Subcutaneous abdominal adipose tissue (tissue), 5 donors: Measurements from ENCODE around the gene SMCO1.
"Not testable (repeated sequence)": the region's sequence is repeated elsewhere in the genome, so short reads cannot be mapped to it uniquely, and the experiment has no call there.

ENCODE experiments used
- H3K27ac ChIP-seq: one replicate; pipeline ENCODE4 v1.7.0; 2013; ENCODE audit warnings: low read depth, mild to moderate bottlenecking, inconsistent platforms, low read length, moderate library complexity
- H3K27me3 ChIP-seq, 5 donors: one replicate each; pipeline ENCODE4 v1.7.0; 2013; ENCODE audit warnings: low read length in 5 of 5, inconsistent platforms in 1 of 5; ENCODE audit not compliant: control insufficient read depth in 5 of 5, insufficient read depth in 4 of 5
- H3K36me3 ChIP-seq, 5 donors: one replicate each; pipeline ENCODE4 v1.7.0; 2013; ENCODE audit warnings: low read length in 5 of 5; ENCODE audit not compliant: control insufficient read depth in 5 of 5, insufficient read depth in 5 of 5
- H3K4me1 ChIP-seq, 5 donors: one replicate each; pipeline ENCODE4 v1.7.0; 2013; ENCODE audit warnings: low read length in 5 of 5, mild to moderate bottlenecking in 3 of 5, moderate library complexity in 1 of 5; ENCODE audit not compliant: control insufficient read depth in 5 of 5, insufficient read depth in 5 of 5
- H3K4me3 ChIP-seq, 5 donors: one replicate each; pipeline ENCODE4 v1.7.0; 2013; ENCODE audit warnings: low read length in 5 of 5, low read depth in 1 of 5
- H3K9ac ChIP-seq, 5 donors: one replicate each; pipeline ENCODE4 v1.7.0; 2013; ENCODE audit warnings: low read length in 5 of 5, mild to moderate bottlenecking in 4 of 5, moderate library complexity in 3 of 5
- H3K9me3 ChIP-seq, 5 donors: one replicate each; pipeline ENCODE4 v1.7.0; 2013; ENCODE audit warnings: low read length in 5 of 5; ENCODE audit not compliant: control insufficient read depth in 5 of 5
- donor health status: healthy.
- donor health status: healthy.
- donor health status: healthy.
- donor health status: healthy.
- donor health status: healthy.

SMCO1 gene

GRCh38 chr3:196549312-196549711 is 34.2 kb upstream of the SMCO1 start:
- not testable (repeated sequence) for H3K9ac ChIP-seq, H3K27ac ChIP-seq, H3K27me3 ChIP-seq, H3K36me3 ChIP-seq, H3K9me3 ChIP-seq, H3K4me1 ChIP-seq, H3K4me3 ChIP-seq

- Histone ChIP-seq H3K4me3 (no peak overlapping the region), H3K27ac (no peak overlapping the region), H3K9me3 (no peaks in the 10 kb centered on the region)
These were observed 31.9 kb upstream of the SMCO1 start for GRCh38 chr3:196547067-196547466.

GRCh38 chr3:196546537-196546936 is 31.4 kb upstream of the SMCO1 start:
- Histone ChIP-seq H3K27me3 (no peaks in the 10 kb centered on the region), H3K27ac (no peak overlapping the region), H3K4me3 (no peak overlapping the region), H3K36me3 (no peaks in the 10 kb centered on the region), H3K9ac (no peak overlapping the region), H3K4me1 (no peaks in the 10 kb centered on the region), H3K9me3 (no peaks in the 10 kb centered on the region)

More at GRCh38 chr3:196547067-196547466, 31.9 kb upstream of the SMCO1 start:
- Histone ChIP-seq H3K9ac (no peak overlapping the region), H3K27me3 (no peaks in the 10 kb centered on the region), H3K36me3 (no peaks in the 10 kb centered on the region), H3K4me1 (no peaks in the 10 kb centered on the region)

GRCh38 chr3:196544491-196544992 is 29.4 kb upstream of the SMCO1 start:
- Histone ChIP-seq H3K27ac (no peak overlapping the region), H3K9ac (no peak overlapping the region), H3K36me3 (no peaks in the 10 kb centered on the region), H3K9me3 (no peaks in the 10 kb centered on the region), H3K4me3 (no peak overlapping the region), H3K4me1 (no peaks in the 10 kb centered on the region), H3K27me3 (no peaks in the 10 kb centered on the region)

GRCh38 chr3:196541684-196542445 is 26.7 kb upstream of the SMCO1 start:
- no peaks in the 10 kb centered on the region for H3K4me1 ChIP-seq

GRCh38 chr3:196537319-196537984 is 22.3 kb upstream of the SMCO1 start:
- H3K27me3 ChIP-seq, result peaks cover 0 to 7% (median 0%) of the 10 kb centered on the region in 5 donors
- H3K9me3 ChIP-seq, result no peaks in the 10 kb centered on the region
- H3K4me3 ChIP-seq, result no peak overlapping the region
- no peaks in the 10 kb centered on the region for H3K4me1 ChIP-seq
- H3K36me3 ChIP-seq, result no peaks in the 10 kb centered on the region
- H3K9ac ChIP-seq, result no peak overlapping the region
- H3K27ac ChIP-seq, result no peak overlapping the region

More at GRCh38 chr3:196541684-196542445, 26.7 kb upstream of the SMCO1 start:
- Histone ChIP-seq H3K9ac (no peak overlapping the region), H3K9me3 (no peaks in the 10 kb centered on the region), H3K36me3 (no peaks in the 10 kb centered on the region), H3K27ac (no peak overlapping the region), H3K4me3 (no peak overlapping the region), H3K27me3 (no peaks in the 10 kb centered on the region)

- Histone ChIP-seq H3K9me3 (peaks cover 0 to 4% (median 0%) of the 10 kb centered on the region in 5 donors), H3K4me3 (no peak overlapping the region), H3K9ac (no peak overlapping the region), H3K27me3 (peaks cover 0 to 8% (median 0%) of the 10 kb centered on the region in 5 donors), H3K36me3 (no peaks in the 10 kb centered on the region), H3K4me1 (peaks cover 0 to 9% (median 6%) of the 10 kb centered on the region in 5 donors), H3K27ac (no peak overlapping the region)
These were observed 18.1 kb upstream of the SMCO1 start for GRCh38 chr3:196533260-196533681.

- peaks cover 0 to 8% (median 0%) of the 10 kb centered on the region in 5 donors for H3K27me3 ChIP-seq
- no peaks in the 10 kb centered on the region for H3K36me3 ChIP-seq
- no peak overlapping the region for H3K27ac ChIP-seq
- H3K4me3 ChIP-seq, result no peak overlapping the region
- peaks cover 0 to 4% (median 0%) of the 10 kb centered on the region in 5 donors for H3K9me3 ChIP-seq
- no peak overlapping the region for H3K9ac ChIP-seq
- H3K4me1 ChIP-seq, result peaks cover 0 to 9% (median 6%) of the 10 kb centered on the region in 5 donors
These were observed 16.3 kb upstream of the SMCO1 start for GRCh38 chr3:196531418-196531817.

- H3K36me3 ChIP-seq, result no peaks in the 10 kb centered on the region
- peaks cover 0 to 8% (median 0%) of the 10 kb centered on the region in 5 donors for H3K27me3 ChIP-seq
- peaks cover 0 to 4% (median 0%) of the 10 kb centered on the region in 5 donors for H3K9me3 ChIP-seq
- peak overlapping the region; percentile 48 to 74 (median 65) for H3K4me3 ChIP-seq
- H3K9ac ChIP-seq, result peak overlapping the region in 3 of 5 donors; percentile 64 to 70 (median 68)
- peaks cover 0 to 9% (median 6%) of the 10 kb centered on the region in 5 donors for H3K4me1 ChIP-seq
- no peak overlapping the region for H3K27ac ChIP-seq
These were observed 13.6 kb upstream of the SMCO1 start for GRCh38 chr3:196528639-196529233.

GRCh38 chr3:196525141-196525540 is 10.0 kb upstream of the SMCO1 start:
- Histone ChIP-seq H3K27ac (no peak overlapping the region), H3K9me3 (peaks cover 2 to 19% (median 8%) of the 10 kb centered on the region in 5 donors), H3K4me1 (peaks cover 0 to 9% (median 6%) of the 10 kb centered on the region in 5 donors), H3K4me3 (no peak overlapping the region), H3K36me3 (no peaks in the 10 kb centered on the region), H3K27me3 (no peaks in the 10 kb centered on the region), H3K9ac (no peak overlapping the region)
